HG03135 (cell line): Measurements from ENCODE around the gene TIAM2.

Experiments used
- ATAC-seq: cut with Tn5 transposase; IDR thresholded peaks from one replicate; pipeline ENCODE4 v1.9.1; 2021; ENCODE audit warnings: mild to moderate bottlenecking, moderate library complexity; ENCODE audit not compliant: unreplicated experiment

TIAM2 gene

DNA sequence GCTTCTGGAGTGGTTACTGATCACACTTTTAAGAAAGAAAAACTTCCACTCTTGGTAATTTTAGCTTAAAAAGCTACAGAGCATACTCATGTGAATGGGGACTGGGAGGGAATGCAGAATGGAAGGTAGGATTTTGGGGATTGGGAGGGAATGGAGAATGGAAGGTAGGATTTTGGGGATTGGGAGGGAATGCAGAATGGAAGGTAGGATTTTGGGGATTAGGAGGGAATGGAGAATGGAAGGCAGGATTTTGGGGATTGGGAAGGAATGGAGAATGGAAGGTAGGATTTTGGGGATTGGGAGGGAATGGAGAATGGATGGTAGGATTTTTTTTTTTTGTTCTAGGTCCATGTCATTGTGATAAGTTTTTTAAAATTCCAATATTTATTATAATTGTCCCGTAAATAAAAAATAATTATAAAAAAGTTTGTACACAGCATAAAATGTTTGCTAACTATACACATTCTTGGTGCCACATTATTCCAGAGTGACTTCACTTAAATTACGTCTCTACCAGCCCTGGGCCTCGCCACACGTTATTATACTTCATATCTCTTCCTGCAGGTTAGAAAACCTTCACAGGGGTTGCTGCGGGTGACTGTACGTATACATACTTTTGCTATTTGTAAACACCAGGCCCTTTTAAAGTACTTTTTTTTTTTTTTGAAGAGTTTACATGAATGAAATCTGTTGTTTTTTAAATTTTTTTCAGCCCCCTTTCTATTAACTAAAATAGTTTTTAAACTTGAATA is 127.3 kb downstream of the TIAM2 start:
- ATAC-seq = no peak

- no peak for ATAC-seq
Observed at GRCh38 chr6:155123520-155123919, 128.4 kb downstream of the TIAM2 start.

GRCh38 chr6:155125906-155126305 is 130.8 kb downstream of the TIAM2 start:
- no peak for ATAC-seq

DNA sequence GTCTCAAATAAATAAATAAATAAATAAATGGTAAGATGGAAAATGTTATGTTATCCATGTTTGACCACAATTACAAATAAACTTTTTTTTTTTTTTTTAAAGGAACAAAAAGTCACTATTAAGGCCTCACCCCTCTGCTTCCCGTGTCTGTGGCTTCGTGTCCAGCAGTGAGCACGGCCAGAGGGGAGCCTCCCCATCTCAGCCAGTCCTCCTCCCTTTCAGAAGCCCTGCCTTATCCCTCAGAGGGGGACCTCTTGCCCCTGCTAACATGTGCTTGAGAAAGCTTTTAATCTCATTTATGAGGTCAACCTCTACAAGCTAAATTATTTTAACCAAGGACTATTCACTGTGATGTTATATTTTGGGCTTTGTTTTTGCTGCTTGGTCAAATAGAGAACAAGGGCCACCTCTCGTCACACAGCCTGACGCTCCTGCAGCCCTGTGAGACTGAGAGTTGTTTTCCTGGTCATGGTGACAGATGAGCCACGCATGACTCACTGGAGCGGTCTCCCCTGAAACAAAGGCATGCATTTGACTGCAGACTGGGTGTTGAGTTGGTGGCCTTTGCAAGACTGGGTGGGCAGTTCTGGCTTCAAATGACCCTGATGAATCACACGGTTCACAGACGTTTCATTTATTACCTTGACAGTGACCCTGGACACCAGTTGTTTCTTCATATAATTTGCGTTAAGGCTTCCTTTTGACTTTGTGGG is 131.8 kb downstream of the TIAM2 start:
- ATAC-seq = no peak

- ATAC-seq = no peak
Observed at GRCh38 chr6:155128977-155129376, 133.9 kb downstream of the TIAM2 start.

GRCh38 chr6:155129744-155130143 is 134.6 kb downstream of the TIAM2 start:
- ATAC-seq = no peak

DNA sequence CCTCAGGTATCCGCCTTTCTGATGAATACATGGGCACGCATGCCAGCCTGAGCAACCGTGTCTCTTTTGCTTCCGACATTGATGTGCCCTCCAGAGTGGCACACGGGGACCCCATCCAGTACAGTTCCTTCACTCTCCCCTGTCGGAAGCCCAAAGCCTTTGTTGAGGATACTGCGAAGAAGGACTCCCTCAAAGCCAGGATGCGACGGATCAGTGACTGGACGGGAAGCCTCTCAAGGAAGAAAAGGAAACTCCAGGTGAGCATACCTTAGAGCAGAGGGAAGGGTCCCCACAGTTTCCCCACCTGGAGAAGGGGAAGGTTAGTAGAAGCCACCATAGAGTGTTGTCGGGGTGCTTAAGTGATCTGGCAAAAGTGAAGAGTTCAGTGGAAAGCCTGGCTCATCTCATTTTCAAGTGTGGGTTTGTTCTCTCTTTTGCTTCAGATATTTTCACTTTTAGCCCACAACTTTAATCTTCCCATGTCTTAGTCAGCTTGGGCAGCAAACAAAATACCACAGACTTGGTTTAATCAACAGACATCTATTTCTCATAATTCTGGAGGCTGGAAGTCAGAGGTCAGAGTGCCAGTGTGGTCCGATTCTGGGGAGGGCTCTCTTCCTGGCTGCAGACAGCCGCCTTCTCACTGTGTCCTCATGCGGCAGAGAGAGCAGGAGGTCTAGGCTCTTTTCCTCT is 135.2 kb downstream of the TIAM2 start:
- ATAC-seq = no peak

DNA sequence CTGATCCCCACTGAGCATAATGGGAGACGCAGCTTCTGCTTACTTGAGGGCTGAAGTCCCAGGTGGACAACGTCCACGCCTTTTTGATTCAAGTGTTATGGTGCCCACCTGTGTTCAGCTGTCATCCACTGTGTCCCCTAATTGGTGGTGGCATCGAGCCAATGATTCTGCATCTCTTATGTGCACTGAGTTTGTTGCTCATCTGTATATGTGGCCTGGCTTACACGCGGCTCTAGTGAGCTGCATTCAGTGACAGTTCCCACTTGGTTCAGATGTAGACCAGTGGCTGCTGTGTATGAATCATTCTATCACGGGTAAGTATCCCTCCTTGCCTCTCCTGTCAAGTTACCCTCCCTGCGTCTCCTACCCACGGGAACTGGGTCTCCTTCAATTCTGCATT is 137.5 kb downstream of the TIAM2 start:
- ATAC-seq = no peak

DNA sequence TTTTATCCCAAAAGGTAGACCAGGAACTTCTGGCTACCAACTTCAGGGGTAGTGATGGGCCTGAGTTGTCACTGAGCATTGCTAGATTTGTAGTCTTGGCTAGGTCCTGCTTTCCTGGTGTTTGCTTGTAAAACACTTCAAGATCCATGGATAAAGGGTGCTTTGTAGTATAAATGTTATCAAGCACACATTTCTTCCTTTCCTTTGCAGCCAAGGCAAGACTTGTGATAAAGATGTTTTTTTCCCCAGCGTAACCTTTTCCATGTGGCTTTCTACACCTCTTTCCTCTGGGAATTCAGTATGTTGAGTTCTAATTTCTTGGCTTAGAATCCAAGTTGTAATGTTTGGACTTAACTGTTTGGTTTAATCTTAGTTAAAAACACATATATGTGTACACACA is 145.9 kb downstream of the TIAM2 start:
- no peak for ATAC-seq

GRCh38 chr6:155141512-155141911 is 146.4 kb downstream of the TIAM2 start:
- ATAC-seq = no peak

- ATAC-seq = no peak
Observed at GRCh38 chr6:155142168-155143028, 147.3 kb downstream of the TIAM2 start.

DNA sequence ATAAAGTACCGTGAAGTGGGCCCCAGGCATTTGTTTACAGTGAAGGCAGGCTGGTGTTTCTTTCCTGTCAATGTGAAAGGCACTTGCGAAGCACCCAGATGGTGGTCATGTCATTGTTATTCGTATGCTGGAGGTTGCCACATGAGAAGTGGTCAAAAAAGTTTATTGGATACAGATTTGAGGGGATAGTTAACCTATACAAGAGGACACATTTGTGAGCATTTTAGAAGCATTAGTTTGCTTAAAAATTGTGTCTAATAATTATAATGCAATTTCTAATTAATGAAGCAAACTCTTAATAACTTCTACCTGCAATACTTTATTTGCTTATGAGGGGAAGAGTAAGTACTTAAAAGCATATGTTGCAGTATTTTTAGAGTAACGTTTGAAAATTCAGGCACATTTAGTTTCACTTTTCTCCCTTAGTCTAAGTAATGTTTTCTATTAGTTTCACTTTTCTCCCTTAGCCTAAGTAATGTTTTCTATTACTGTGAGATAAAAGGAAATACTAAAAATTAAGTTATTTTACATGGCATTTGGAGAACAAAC is 148.0 kb downstream of the TIAM2 start:
- ATAC-seq = peak; percentile 57

DNA sequence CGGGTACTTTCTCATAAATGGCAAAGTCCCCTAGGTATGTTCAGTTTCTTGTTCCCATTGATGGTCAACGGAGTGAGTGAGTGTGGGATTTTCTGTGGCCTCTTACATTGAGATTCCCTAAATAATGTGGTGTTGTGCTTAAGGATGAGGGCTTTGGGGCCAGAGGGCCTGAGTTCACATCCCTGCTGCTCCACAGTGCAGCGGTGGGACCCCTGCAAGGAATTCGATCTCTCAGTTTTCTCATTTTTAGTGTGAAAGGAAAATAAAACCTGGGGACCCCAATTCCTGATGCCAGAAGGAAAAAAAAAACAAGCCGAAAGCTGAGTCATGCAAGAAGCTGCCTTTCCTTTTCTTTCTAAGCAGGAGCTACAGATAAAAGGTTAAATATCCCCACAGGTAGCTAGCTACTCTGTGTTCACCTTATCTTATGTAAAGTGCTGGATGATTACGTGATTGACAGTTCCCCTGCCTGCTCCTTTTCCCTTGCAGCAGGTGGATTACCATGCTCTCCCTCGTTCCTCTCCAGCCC is 148.5 kb downstream of the TIAM2 start:
- peak; percentile 32 for ATAC-seq

DNA sequence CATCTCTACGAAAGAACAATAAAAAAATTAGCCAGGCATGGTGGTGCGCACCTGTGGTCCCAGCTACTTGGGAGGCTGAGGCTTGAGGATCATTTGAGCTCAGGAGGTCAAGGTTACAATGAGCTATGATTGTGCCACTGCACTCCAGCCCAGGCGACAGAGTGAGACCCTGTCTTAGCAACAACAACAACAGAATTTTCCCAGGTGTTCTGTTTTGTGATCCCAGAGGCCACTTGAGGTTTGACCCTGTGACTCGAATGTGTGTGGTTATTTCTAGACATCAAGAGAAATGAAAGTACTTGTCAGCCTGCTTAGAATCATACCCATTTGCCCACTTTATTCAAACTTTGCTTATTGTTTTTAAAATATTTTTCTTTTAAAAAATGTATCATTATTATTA is 151.1 kb downstream of the TIAM2 start:
- no peak for ATAC-seq

DNA sequence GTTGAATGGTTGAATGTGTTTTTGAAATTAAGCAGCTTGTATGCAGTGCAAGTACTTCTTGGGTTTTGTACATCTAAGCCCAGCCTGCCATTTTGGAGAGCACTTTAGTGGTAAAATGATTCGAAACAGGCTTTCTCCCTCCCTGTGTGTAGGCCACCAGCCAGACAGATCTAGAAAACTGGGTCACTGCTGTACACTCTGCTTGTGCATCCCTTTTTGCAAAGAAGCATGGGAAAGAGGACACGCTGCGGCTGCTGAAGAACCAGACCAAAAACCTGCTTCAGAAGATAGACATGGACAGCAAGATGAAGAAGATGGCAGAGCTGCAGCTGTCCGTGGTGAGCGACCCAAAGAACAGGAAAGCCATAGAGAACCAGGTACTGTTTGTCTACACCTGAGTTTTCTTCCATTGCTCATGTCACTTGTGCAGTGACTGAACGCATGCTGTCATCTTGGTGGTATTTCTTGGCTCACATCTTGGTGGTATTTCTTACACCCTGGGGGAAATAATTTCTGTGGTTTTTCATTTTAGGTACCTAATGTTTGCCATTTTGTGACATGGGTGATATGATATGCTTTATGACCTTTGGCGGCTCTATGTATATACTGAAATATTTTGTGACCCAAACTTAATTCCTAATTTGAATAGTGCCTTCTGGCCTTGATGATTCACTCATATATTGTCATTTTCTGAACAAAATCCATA is 153.0 kb downstream of the TIAM2 start:
- ATAC-seq = no peak

DNA sequence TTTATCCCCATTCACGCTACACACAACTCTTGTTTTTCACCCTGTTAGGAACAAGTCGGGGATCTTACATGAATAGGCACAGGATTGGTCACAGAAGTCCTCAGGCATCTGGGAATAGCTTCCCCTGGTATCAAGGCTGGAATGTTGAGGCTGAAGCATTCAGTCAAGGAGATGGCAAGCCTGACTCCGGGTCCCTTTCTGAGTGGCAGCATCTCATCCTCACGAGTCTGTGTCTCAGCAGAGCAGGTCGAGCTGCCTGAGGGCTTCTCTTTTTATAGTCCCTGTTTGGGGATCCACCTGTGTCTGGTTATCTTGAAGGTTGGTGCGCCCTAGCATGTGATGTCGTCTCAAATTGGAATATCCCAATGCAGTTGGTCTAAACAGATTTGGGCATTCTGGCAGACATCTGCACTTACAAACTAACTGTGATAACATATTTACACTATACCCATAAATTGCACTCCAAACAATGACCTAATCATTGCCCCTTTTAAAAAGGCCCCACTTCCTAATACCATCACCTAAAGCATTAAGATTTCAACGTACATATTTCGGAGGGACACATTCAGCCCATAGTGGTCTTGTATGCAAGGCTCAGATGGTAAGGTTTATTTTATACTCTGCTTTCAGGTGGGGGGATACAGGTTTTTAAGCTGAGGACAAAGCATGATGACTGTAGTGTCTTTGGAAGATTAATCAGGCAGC is 156.0 kb downstream of the TIAM2 start:
- ATAC-seq = no peak

GRCh38 chr6:155152211-155153076 is 157.3 kb downstream of the TIAM2 start:
- no peak for ATAC-seq

DNA sequence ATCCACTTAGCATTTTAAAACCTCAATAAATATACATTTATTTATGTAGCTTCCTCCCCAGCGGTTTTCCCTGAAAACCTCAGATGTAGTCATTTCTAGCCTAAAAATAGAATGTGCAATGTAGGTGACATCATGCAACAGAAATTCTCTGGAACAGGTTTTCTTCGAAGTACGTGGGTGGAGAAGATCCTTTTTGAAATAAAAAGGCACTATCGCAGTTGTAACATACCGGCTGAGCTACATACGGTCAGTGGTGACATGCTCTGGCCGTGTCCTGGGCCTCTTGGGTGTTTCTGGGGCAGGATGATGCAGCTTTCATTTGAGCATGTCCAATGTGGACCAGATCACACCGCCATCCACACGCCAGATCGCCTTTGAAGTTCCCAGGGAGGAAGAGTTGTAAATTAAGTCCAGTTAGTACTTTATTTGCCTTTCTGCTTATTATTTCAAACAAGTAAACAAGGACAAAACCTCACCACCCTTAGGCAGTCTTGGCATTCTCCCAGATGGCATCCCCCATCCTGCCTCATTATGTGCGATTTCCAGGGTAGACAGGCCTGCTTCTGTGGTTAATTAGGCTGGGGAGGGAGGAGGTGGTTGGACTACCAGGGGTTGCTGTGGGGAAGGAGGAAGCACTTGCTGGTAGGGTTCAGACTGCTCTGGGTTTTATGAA is 159.2 kb downstream of the TIAM2 start:
- no peak for ATAC-seq
